SHP77 treated with DMSO at 0.1 percent for 48 hours (cell line): ENCODE measurements around the gene SLC7A9.
"Not testable (repeated sequence)": the region's sequence is repeated elsewhere in the genome, so short reads cannot be mapped to it uniquely, and the experiment has no call there.

Source experiments
- DNase-seq: peaks from one replicate; lab custom pipeline; 2025; lab: John Stamatoyannopoulos, UW

Gene SLC7A9

GRCh38 chr19:32789429-32789828 lies 80.1 kb downstream of the SLC7A9 start:
- DNase-seq, result no peak

DNA sequence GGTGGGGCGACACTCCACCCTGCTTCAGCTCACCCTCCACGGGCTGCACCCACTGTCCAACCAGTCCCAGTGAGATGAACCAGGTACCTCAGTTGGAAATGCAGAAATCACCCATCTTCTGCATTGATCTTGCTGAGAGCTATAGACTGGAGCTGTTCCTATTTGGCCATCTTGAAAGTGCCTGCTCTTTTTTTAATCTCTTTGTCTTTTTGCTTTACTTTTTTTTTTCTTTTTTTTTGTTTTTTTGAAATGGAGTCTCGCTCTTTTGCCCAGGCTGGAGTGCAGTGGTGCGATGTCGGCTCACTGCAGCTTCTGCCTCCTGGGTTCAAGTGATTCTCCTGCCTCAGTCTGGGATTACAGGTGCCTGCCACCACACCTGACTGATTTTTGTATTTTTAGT lies 81.7 kb downstream of the SLC7A9 start:
- DNase-seq, result not testable (repeated sequence)

GRCh38 chr19:32787161-32787813 lies 82.3 kb downstream of the SLC7A9 start:
- not testable (repeated sequence) for DNase-seq

GRCh38 chr19:32782089-32782488 lies 87.5 kb downstream of the SLC7A9 start:
- not testable (repeated sequence) for DNase-seq

DNA sequence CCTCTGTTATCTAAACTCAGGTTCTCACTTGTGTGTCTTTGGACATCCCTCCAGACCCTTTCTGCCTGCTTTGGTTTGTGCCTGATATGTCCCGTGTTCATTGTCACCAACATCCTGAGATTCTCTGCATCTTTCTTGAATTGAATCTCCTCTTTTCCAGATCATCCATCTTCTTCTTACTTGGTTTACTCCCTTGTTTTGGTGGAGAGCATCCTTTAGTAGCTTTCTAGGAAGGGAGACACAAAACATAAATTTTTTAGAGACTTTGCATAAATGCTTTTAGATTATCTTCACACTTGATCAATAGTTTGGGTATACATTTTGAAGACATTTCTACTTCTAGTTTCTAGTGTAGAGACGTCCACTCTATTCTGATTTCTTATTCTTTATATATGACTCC lies 88.3 kb downstream of the SLC7A9 start:
- DNase-seq, result no peak
